Liver (tissue), 9 donors: ENCODE data around the gene ZFP64. TPM values are rescaled to one million over a fixed set of nuclear protein-coding genes. Genes with fewer than 3 reads are reported as not detected.
A peak's percentile ranks its signal among the peaks of the same experiment; 100 is the strongest.

Source experiments
- DNase-seq: peaks from one replicate; pipeline ENCODE4 v3.0.0-alpha.2; 2017; ENCODE audit warnings: low spot score
- H3K27ac ChIP-seq, 2 donors: one replicate each; pipeline ENCODE4 v1.7.0; 2013; ENCODE audit warnings: inconsistent platforms in 2 of 2, low read length in 2 of 2, control low read depth in 1 of 2, low read depth in 1 of 2, mild to moderate bottlenecking in 1 of 2
- H3K27me3 ChIP-seq, 4 donors: one replicate each; pipeline versions ENCODE4 v1.6.1 to v1.7.0; 2013; ENCODE audit warnings: low read length in 3 of 4, inconsistent platforms in 1 of 4, mild to moderate bottlenecking in 1 of 4, moderate library complexity in 1 of 4; ENCODE audit not compliant: control insufficient read depth in 4 of 4, insufficient read depth in 4 of 4
- H3K36me3 ChIP-seq, 4 donors: one replicate each; pipeline versions ENCODE4 v1.6.1 to v1.7.0; 2013; ENCODE audit warnings: low read length in 3 of 4, mild to moderate bottlenecking in 3 of 4, low read depth in 1 of 4, moderate library complexity in 1 of 4; ENCODE audit not compliant: control insufficient read depth in 4 of 4, insufficient read depth in 3 of 4
- H3K4me1 ChIP-seq, 4 donors: one replicate each; pipeline versions ENCODE4 v1.6.1 to v1.7.0; 2013; ENCODE audit warnings: low read length in 3 of 4, mild to moderate bottlenecking in 3 of 4, moderate library complexity in 1 of 4; ENCODE audit not compliant: control insufficient read depth in 4 of 4, insufficient read depth in 4 of 4
- H3K4me3 ChIP-seq, 3 donors: one replicate each; pipeline versions ENCODE4 v1.6.1 to v1.7.0; 2013; ENCODE audit warnings: low read length in 3 of 3, control low read depth in 1 of 3, low read depth in 1 of 3, mild to moderate bottlenecking in 1 of 3
- H3K9ac ChIP-seq, 2 donors: one replicate each; pipeline ENCODE4 v1.7.0; 2013; ENCODE audit warnings: low read length in 2 of 2, mild to moderate bottlenecking in 2 of 2, moderate library complexity in 2 of 2, control low read depth in 1 of 2, low read depth in 1 of 2
- H3K9me3 ChIP-seq, 4 donors: one replicate each; pipeline versions ENCODE4 v1.6.1 to v1.7.0; 2013; ENCODE audit warnings: low read length in 3 of 4; ENCODE audit not compliant: control insufficient read depth in 4 of 4
- ATF3 ChIP-seq: IDR thresholded peaks from 2 replicates; pipeline ENCODE4 v1.6.1; 2016; ENCODE audit warnings: antibody characterized with exemption
- CTCF ChIP-seq: fragments of 150-350 bp; IDR thresholded peaks from 2 replicates; pipeline ENCODE4 v1.5.1; 2017; ENCODE audit warnings: improper control_type of control experiment, low read depth, low read length; ENCODE audit not compliant: missing input control
- FOXA1 ChIP-seq: IDR thresholded peaks from 2 replicates; pipeline ENCODE4 v1.6.1; 2016; ENCODE audit warnings: antibody characterized with exemption
- FOXA2 ChIP-seq: IDR thresholded peaks from 2 replicates; pipeline ENCODE4 v1.6.1; 2016; ENCODE audit warnings: antibody characterized with exemption
- GABPA ChIP-seq, 2 donors: IDR thresholded peaks in 1 of 2; conservative IDR thresholded peaks in 1 of 2; 2 replicates each; pipeline ENCODE4 v1.6.1; 2016; ENCODE audit warnings: antibody characterized with exemption in 2 of 2, mild to moderate bottlenecking in 1 of 2, moderate library complexity in 1 of 2
- HNF4G ChIP-seq: IDR thresholded peaks from 2 replicates; pipeline ENCODE4 v1.6.1; 2016; ENCODE audit warnings: antibody characterized with exemption
- JUND ChIP-seq, 2 donors: IDR thresholded peaks; 2 replicates each; pipeline ENCODE4 v1.6.1; 2016; ENCODE audit warnings: antibody characterized with exemption in 2 of 2
- NR2F2 ChIP-seq: IDR thresholded peaks from 2 replicates; pipeline ENCODE4 v1.6.1; 2016; ENCODE audit warnings: antibody characterized with exemption
- RAD21 ChIP-seq, 2 donors: IDR thresholded peaks; 2 replicates each; pipeline ENCODE4 v1.6.1; 2016; ENCODE audit warnings: antibody characterized with exemption in 2 of 2, mild to moderate bottlenecking in 2 of 2
- REST ChIP-seq: IDR thresholded peaks from 2 replicates; pipeline ENCODE4 v1.6.1; 2016; ENCODE audit warnings: antibody characterized with exemption, mild to moderate bottlenecking
- TAF1 ChIP-seq: conservative IDR thresholded peaks from 2 replicates; pipeline ENCODE4 v1.6.1; 2016; ENCODE audit warnings: antibody characterized with exemption, mild to moderate bottlenecking
- YY1 ChIP-seq: IDR thresholded peaks from 2 replicates; pipeline ENCODE4 v1.6.1; 2016; ENCODE audit warnings: antibody characterized with exemption, mild to moderate bottlenecking
- WGBS: extraction: QIAGEN DNeasy Blood & Tissue Kit; methylation state at CpG from one replicate; pipeline ENCODE4 v1.1.7; 2013; 5-methylcytosine and 5-hydroxymethylcytosine counted together
- polyA plus RNA-seq, 2 donors: library from polyadenylated mRNA; stranded (reverse) in 1 of 2; unstranded in 1 of 2; fragments of 200-250 nt in 1 of 2; fragments of >200 nt in 1 of 2; fragmentation: Nextera tagmentation in 1 of 2; extraction: Ambion mirVana in 1 of 2; gene quantifications; one replicate each; pipeline versions ENCODE4 v1.2.1 to v1.2.3, GENCODE V29; 2013 to 2015
- total RNA-seq, 2 donors: library from RNA; depleted of rRNA; stranded (reverse); fragments of >200 nt; gene quantifications; one replicate each; pipeline ENCODE4 v1.2.3, GENCODE V29; 2014
- donor health status: healthy.
- donor health status: healthy.
- donor health status: healthy.
- donor health status: healthy.
- donor health status: healthy.

Gene ZFP64
- 1 to 10 TPM; 3.2 to 6.3 TPM for total RNA-seq
- 1 to 10 TPM; 4.4 to 5.3 TPM for polyA plus RNA-seq

- peaks cover 0 to 3% (median 1%) of the 10 kb centered on the region in 4 donors for H3K36me3 ChIP-seq
- peak within 1 kb of the TSS in 1 of 2 donors; percentile 69 for H3K9ac ChIP-seq
- WGBS = under 1% methylated on average over 70 of the region's 70 CpGs
- TF ChIP-seq TAF1 (no peak), YY1 (peak; percentile 50), RAD21 (IDR thresholded peaks at IDR 0.05) (peak in 1 of 2 donors; percentile 11), REST (no peak), CTCF (peak; percentile 25), GABPA (IDR thresholded peaks at IDR 0.05 in 1 of 2, conservative IDR thresholded peaks at IDR 0.05 in 1 of 2) (peak; percentile 60 to 80), HNF4G (no peak), FOXA2 (no peak)
- peak within 1 kb of the TSS; percentile 70 to 95 (median 86) for H3K4me3 ChIP-seq
- H3K4me1 ChIP-seq = peaks cover 5 to 17% (median 11%) of the 10 kb centered on the region in 4 donors
- peak within 1 kb of the TSS; percentile 80 to 95 for H3K27ac ChIP-seq
- H3K9me3 ChIP-seq = no peaks in the 10 kb centered on the region
- peak; percentile 62 for DNase-seq
- H3K27me3 ChIP-seq = no peaks in the 10 kb centered on the region
Measured at GRCh38 chr20:52191132-52191915, at the start of gene ZFP64. Gene ZFP64 (minus strand): TSS chr20:52191779. CDS start chr20:52191636, 143 bp downstream.

GRCh38 chr20:52240802-52241201 lies 49.2 kb upstream of the ZFP64 start:
- Histone ChIP-seq H3K9me3 (no peaks in the 10 kb centered on the region), H3K4me1 (peaks cover 0 to 3% (median 0%) of the 10 kb centered on the region in 4 donors), H3K27ac (no peak overlapping the region), H3K36me3 (no peaks in the 10 kb centered on the region), H3K27me3 (no peaks in the 10 kb centered on the region), H3K4me3 (no peak overlapping the region), H3K9ac (no peak overlapping the region)
- no peak for DNase-seq
- WGBS = 89% methylated on average over 1 of the region's 1 CpG
- TF ChIP-seq RAD21 (IDR thresholded peaks at IDR 0.05) (no peak), ATF3 (no peak), FOXA1 (no peak), JUND (IDR thresholded peaks at IDR 0.05) (no peak), NR2F2 (no peak)
